A204.1 (cell line): Measurements from ENCODE around the gene PDS5B.
"Not testable (repeated sequence)": the region's sequence is repeated elsewhere in the genome, so short reads cannot be mapped to it uniquely, and the experiment has no call there.

Experiments used
- FAIRE-seq: peaks from 2 replicates; lab custom pipeline; 2012; peaks lifted over from hg19 to GRCh38; lab: Jason Lieb, UNC

The PDS5B gene

GRCh38 chr13:32659736-32660135 is 73.5 kb downstream of the PDS5B start:
- no peak for FAIRE-seq

GRCh38 chr13:32660227-32660626 is 74.0 kb downstream of the PDS5B start:
- FAIRE-seq = no peak

GRCh38 chr13:32661685-32662084 is 75.4 kb downstream of the PDS5B start:
- FAIRE-seq = no peak

- no peak for FAIRE-seq
These were observed 77.4 kb downstream of the PDS5B start for GRCh38 chr13:32663660-32664059.

GRCh38 chr13:32666990-32667571 is 80.8 kb downstream of the PDS5B start:
- no peak for FAIRE-seq

GRCh38 chr13:32669030-32669646 is 82.9 kb downstream of the PDS5B start:
- FAIRE-seq = peak; percentile 96

GRCh38 chr13:32674503-32674902 is 88.3 kb downstream of the PDS5B start:
- FAIRE-seq = no peak

GRCh38 chr13:32676242-32676641 is 90.0 kb downstream of the PDS5B start:
- FAIRE-seq = no peak

- no peak for FAIRE-seq
These were observed 95.9 kb downstream of the PDS5B start for GRCh38 chr13:32682130-32682529.

- FAIRE-seq = no peak
These were observed 96.5 kb downstream of the PDS5B start for GRCh38 chr13:32682740-32683139.

- FAIRE-seq = peak; percentile 77
These were observed 101.0 kb downstream of the PDS5B start for GRCh38 chr13:32687275-32687674.

GRCh38 chr13:32695602-32696250 is 109.5 kb downstream of the PDS5B start:
- FAIRE-seq = no peak

- FAIRE-seq = no peak
These were observed 121.2 kb downstream of the PDS5B start for GRCh38 chr13:32707471-32707870.

- FAIRE-seq = peak; percentile 51
These were observed 127.1 kb downstream of the PDS5B start for GRCh38 chr13:32713397-32713796.

- FAIRE-seq = not testable (repeated sequence)
These were observed 129.9 kb downstream of the PDS5B start for GRCh38 chr13:32716201-32716600.

GRCh38 chr13:32720026-32720425 is 133.8 kb downstream of the PDS5B start:
- FAIRE-seq = no peak

GRCh38 chr13:32721131-32722034 is 135.1 kb downstream of the PDS5B start:
- FAIRE-seq = not testable (repeated sequence)

GRCh38 chr13:32722340-32722739 is 136.1 kb downstream of the PDS5B start:
- FAIRE-seq = no peak

- FAIRE-seq = no peak
These were observed 137.7 kb downstream of the PDS5B start for GRCh38 chr13:32723987-32724386.

- FAIRE-seq = no peak
These were observed 140.3 kb downstream of the PDS5B start for GRCh38 chr13:32726374-32727037.

- no peak for FAIRE-seq
These were observed 142.1 kb downstream of the PDS5B start for GRCh38 chr13:32728327-32728726.

- FAIRE-seq = not testable (repeated sequence)
These were observed 142.8 kb downstream of the PDS5B start for GRCh38 chr13:32729097-32729496.
